ENCODE measurements around the gene SLC30A7. TPM values are rescaled to one million over a fixed set of nuclear protein-coding genes. Genes with fewer than 3 reads are reported as not detected.
A peak's percentile ranks its signal among the peaks of the same experiment; 100 is the strongest.
"Not testable (repeated sequence)": the region's sequence is repeated elsewhere in the genome, so short reads cannot be mapped to it uniquely, and the experiment has no call there.

Gene SLC30A7
- total RNA-seq, 6 experiments from 2014 or later: 19.1 to 32.2 (median 23.3) TPM

- ATAC-seq; intact Hi-C loops (cut with DNase I); H3K4me3 ChIP-seq; DNase-seq; H3K4me1 ChIP-seq; H3K27me3 ChIP-seq; H3K9me3 ChIP-seq; H3K36me3 ChIP-seq; H3K27ac ChIP-seq: not testable (repeated sequence)
- WGBS (ENCODE audit: insufficient coverage, low coverage, low lambda C conversion rate, missing lambda C conversion rate): 88% methylated on average over 6 of the region's 7 CpGs
Measured at GRCh38 chr1:100948721-100949405, 53.0 kb downstream of the SLC30A7 start.

- DNase-seq: peak; percentile 73 to 83 (median 76)
Measured at GRCh38 chr1:100949515-100950158, 53.7 kb downstream of the SLC30A7 start.

GRCh38 chr1:100950337-100950736 lies 54.4 kb downstream of the SLC30A7 start:
- H3K9me3 ChIP-seq: no peaks in the 10 kb centered on the region
- TF ChIP-seq POLR2A (IDR thresholded peaks at IDR 0.05) (no peak), CTCF (IDR thresholded peaks at IDR 0.05) (no peak)
- peaks cover 0 to 4% (median 0%) of the 10 kb centered on the region in 4 donors for H3K4me1 ChIP-seq
- no peak overlapping the region for H3K27ac ChIP-seq
- H3K4me3 ChIP-seq: no peak overlapping the region
- H3K27me3 ChIP-seq: no peaks in the 10 kb centered on the region
- DNase-seq (no peak), ATAC-seq (no peak)
- intact Hi-C loops (cut with DNase I): no loop called here
- peaks cover 0 to 5% (median 0%) of the 10 kb centered on the region in 4 donors for H3K36me3 ChIP-seq

More at GRCh38 chr1:100949515-100950158, 53.7 kb downstream of the SLC30A7 start:
- H3K4me3 ChIP-seq; H3K27me3 ChIP-seq; H3K4me1 ChIP-seq; H3K9me3 ChIP-seq; H3K36me3 ChIP-seq; H3K27ac ChIP-seq; intact Hi-C loops (cut with DNase I): not testable (repeated sequence)
- ATAC-seq: peak; percentile 79 to 95 (median 87)
- 83% methylated on average over 5 of the region's 9 CpGs for WGBS (ENCODE audit: insufficient coverage, low coverage, low lambda C conversion rate, missing lambda C conversion rate)

- peaks cover 0 to 5% (median 0%) of the 10 kb centered on the region in 4 donors for H3K36me3 ChIP-seq
- peaks cover 0 to 4% (median 0%) of the 10 kb centered on the region in 4 donors for H3K4me1 ChIP-seq
- DNase-seq (no peak), ATAC-seq (no peak)
- no peaks in the 10 kb centered on the region for H3K9me3 ChIP-seq
- no peaks in the 10 kb centered on the region for H3K27me3 ChIP-seq
- no peak overlapping the region for H3K4me3 ChIP-seq
- no peak overlapping the region for H3K27ac ChIP-seq
- intact Hi-C loops (cut with DNase I): no loop called here
- WGBS (ENCODE audit: insufficient coverage, low coverage, low lambda C conversion rate, missing lambda C conversion rate): 82% methylated on average over 4 of the region's 4 CpGs
- TF ChIP-seq POLR2A (IDR thresholded peaks at IDR 0.05) (no peak), CTCF (IDR thresholded peaks at IDR 0.05) (no peak)
Measured at GRCh38 chr1:100950781-100951180, 54.9 kb downstream of the SLC30A7 start.

GRCh38 chr1:100952104-100952745 lies 56.3 kb downstream of the SLC30A7 start:
- Histone ChIP-seq H3K27ac (no peak overlapping the region), H3K27me3 (no peaks in the 10 kb centered on the region), H3K36me3 (peaks cover 0 to 5% (median 0%) of the 10 kb centered on the region in 4 donors), H3K4me1 (peaks cover 0 to 4% (median 0%) of the 10 kb centered on the region in 4 donors), H3K4me3 (no peak overlapping the region), H3K9me3 (no peaks in the 10 kb centered on the region)
- no peak for TF ChIP-seq POLR2A (IDR thresholded peaks at IDR 0.05)
- TF ChIP-seq CTCF (IDR thresholded peaks at IDR 0.05): no peak
- no peak for ATAC-seq
- 96% methylated on average over 4 of the region's 4 CpGs for WGBS (ENCODE audit: insufficient coverage, low coverage, low lambda C conversion rate, missing lambda C conversion rate)
- intact Hi-C loops (cut with DNase I): no loop called here
- no peak for DNase-seq

GRCh38 chr1:100952970-100953369 lies 57.1 kb downstream of the SLC30A7 start:
- H3K4me1 ChIP-seq; H3K27me3 ChIP-seq; H3K4me3 ChIP-seq; H3K9me3 ChIP-seq; DNase-seq; H3K27ac ChIP-seq; intact Hi-C loops (cut with DNase I); ATAC-seq; H3K36me3 ChIP-seq: not testable (repeated sequence)
- WGBS (ENCODE audit: insufficient coverage, low coverage, low lambda C conversion rate, missing lambda C conversion rate): 83% methylated on average over 1 of the region's 1 CpG

Data from right lobe of liver (tissue), 6 donors.